Thyroid gland (tissue), 4 donors: ENCODE data around the gene DPP6.

Source experiments
- CTCF ChIP-seq, 6 experiments: fragments of 200-600 bp in 3 of 6; fragments of 450-650 bp in 3 of 6; sonication (generic) in 3 of 6; IDR thresholded peaks; one replicate each; pipeline ENCODE4 v1.5.1; 2016 to 2019; ENCODE audit warnings: antibody characterized with exemption in 6 of 6, mild to moderate bottlenecking in 2 of 6, inconsistent platforms in 1 of 6, moderate library complexity in 1 of 6
- POLR2A ChIP-seq, 2 donors: fragments of 450-650 bp; IDR thresholded peaks; one replicate each; pipeline ENCODE4 v1.6.1; 2017; ENCODE audit warnings: antibody characterized with exemption in 2 of 2, mild to moderate bottlenecking in 2 of 2, moderate library complexity in 1 of 2

- no peak for TF ChIP-seq CTCF (IDR thresholded peaks at IDR 0.05)
- no peak for TF ChIP-seq POLR2A (IDR thresholded peaks at IDR 0.05)
Observed at GRCh38 chr7:154785898-154786297, 733.7 kb downstream of the DPP6 start.
